Activated T-helper 9 cell treated with anti-CD3 and anti-CD28 coated beads, Interleukin-2, amount 50 U/mL, for 16 hours (primary cell): ENCODE measurements around the gene CDK11A.
"Not testable (repeated sequence)": the region's sequence is repeated elsewhere in the genome, so short reads cannot be mapped to it uniquely, and the experiment has no call there.

Experiments
- DNase-seq: peaks from one replicate; pipeline ENCODE4 v3.0.0-alpha.2; 2020; ENCODE audit warnings: low read depth

CDK11A gene

DNA sequence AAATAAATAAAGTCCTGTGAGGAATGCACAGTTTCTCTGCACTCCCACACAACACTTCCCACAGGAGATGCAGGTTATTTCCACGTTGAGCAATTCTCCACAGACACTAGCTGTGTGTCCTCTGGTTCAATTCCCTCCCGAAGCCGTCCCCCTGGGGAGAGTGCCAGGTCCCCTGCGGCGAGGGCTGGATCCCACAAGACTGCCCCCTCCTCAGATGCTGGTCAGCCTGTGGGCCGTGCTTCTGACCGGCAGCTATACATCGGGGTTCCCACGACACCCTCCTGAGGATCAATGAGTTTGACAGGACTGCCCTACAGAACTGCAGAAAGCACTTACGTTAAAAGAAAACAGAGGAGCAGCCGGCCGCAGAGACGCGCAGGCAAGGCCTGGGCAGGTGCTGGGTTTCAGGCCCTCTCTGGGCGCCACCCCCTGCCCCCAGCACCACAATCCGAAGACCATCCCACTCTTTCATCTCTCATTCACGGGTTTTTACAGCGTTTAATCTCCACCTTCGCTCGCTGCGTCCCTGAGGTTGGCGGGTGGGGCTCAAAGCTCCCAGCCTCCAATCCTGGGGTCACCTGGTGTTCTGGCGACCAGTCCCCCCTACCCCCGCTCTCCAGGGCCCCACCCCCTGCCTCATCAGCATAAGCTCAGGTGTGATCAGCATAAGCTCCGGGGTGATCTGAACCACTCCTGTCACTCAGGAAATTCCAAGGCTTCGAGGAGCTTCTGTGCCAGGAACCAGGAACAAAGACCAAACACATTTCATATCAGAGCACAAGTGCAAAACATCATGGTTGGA lies 40.9 kb downstream of the CDK11A start:
- DNase-seq, result no peak

DNA sequence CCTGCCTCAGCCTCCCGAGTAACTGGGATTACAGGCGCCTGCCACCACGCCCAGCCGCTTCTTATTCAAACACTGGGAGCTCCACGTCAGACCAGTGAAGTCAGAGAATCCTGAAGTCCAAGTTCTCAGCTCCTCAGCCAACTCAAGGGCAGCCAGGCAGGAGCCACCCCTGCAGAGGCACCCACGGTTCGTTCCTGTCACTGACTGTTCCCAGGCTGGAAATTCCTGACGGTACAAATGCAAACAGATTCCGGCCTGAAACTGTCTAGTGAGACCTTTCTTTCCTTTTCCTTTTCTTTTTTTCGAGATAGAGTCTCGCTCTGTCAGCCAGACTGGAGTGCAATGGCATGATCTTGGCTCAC lies 43.3 kb downstream of the CDK11A start:
- no peak for DNase-seq

DNA sequence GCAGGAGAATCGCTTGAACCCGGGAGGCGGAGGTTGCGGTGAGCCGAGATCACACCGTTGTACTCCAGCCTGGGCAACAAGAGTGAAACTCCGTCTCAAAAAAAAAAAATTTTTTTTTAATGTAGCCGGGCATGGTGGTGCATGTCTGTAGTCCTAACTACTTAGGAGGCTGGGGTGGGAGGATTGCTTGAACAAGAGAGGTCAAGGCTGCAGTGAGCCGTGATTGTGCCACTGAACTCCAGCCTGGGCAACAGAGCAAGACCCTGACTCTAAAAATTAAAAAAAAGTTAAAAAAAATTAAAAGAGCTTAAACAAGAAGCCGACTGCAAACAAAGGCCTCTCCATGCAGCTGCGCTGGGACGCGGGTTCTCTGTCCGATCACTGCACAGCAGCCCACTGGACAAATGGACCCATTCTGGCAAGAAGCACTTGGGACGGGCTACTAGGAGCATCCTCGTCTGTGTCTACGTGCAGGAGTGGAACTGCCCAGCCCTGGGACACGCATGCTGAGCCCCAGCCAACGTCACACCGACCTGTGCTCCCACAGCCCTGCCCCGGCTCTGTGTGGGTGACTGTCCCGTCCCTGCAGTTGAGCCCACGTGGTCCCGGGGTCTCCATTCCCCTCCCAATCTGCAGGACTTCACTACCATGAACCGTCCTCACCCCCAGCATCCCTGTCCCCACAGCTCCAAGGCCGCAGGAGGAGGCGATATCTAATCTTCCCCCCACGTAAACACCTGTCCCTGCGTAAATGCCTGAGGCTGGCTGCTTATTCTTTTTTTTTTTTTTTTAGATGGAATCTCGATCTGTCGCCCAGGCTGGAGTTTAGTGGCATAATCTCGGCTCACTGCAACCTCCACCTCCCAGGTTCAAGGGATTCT lies 43.9 kb downstream of the CDK11A start:
- DNase-seq, result no peak

DNA sequence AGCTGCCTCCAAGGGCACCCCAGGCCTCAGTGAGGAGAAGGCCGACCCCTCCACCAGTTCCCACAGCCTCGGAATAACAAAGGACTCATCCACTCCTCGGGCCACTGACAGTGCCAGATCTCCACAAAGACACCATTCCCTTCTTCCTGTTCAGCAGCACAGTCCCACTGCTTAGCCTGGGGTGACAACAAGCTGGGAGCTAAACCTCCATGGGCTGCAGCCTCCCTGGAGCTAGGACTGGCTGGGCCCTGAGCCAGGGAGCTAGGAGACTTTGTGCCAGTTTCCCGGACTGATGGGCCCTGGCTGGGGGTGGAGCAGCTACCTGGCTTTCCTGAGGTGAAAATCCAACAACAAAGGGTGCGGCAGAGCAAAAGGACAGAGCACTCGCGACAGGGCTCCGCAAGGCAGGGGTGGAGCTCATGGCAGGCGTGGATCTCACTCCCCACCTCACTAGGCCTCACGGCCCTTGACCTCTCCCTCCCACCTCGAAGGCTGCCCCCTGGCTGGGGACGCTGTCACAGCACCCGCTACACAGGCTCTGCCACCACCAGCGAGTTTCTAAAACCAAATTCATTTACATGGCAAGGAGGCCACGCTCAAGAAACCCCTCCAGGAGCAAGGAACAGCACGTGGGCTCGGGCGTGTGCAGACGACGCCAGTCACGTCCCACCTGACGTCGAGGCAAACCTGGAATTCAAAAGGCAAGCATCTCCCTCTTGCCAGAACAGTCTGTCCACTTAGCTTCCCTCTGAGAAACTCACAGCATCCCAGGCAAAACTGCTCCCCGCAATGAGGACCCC lies 45.4 kb downstream of the CDK11A start:
- DNase-seq, result no peak

DNA sequence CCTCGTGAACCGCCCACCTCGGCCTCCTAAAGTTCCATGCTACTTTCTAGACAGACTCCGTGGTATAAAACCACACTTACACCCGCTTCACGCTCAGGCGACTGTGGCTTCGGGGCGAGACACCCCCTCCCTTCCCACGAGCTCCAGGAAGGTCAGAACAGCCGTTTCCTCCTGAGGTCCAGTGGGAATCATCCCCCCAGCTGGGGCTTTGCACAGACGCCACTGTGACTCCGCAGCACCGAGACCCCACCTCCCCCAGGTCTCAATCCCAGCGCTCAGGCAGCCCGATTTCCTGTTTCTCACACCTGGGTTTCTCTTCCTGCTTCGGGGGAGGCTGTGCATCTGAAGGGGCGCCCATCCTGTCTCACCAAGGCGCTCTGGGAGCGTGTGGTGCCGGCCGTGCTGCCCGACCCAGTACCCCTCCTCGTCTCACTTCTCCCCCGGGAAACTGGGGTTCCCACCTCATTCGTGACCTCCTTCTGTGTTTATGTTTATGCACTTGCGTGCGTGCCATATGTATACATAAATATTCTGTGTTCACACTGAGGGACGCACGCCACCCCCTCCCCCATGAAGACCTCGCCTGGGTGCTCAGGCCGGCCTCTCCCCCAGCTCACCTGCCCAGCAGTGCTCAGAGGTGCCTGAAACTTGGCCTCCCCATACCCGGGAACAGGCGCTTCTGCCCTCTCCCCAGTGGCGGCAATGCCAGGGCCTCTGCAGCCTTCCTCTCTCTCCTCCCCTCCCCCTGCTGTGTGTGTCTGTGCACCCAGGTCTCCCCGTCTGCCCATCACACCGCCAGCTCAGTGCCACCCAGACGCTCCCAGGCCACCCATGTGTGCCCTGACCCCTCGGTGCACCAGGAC lies 46.2 kb downstream of the CDK11A start:
- peak; percentile 13 for DNase-seq

DNA sequence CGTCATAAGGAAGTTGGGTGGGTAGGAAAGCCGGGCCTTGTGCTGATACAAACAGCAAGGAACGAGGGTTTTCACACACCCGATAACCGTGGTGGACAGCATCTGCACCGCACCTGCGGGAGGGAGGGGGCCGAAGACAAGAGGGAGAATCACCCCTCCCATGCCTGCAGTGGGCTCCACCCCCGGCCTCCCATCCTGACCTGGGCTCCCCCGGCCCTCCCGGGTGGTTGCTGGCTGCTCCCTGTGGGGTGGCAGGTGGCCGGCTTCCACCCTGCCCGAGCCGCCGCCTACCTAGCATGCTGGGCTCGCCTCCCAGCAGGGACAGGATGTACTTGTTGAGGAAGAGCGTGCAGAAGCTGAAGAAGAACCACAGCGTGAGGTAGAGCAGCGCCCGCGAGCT lies 48.1 kb downstream of the CDK11A start:
- DNase-seq, result not testable (repeated sequence)

DNA sequence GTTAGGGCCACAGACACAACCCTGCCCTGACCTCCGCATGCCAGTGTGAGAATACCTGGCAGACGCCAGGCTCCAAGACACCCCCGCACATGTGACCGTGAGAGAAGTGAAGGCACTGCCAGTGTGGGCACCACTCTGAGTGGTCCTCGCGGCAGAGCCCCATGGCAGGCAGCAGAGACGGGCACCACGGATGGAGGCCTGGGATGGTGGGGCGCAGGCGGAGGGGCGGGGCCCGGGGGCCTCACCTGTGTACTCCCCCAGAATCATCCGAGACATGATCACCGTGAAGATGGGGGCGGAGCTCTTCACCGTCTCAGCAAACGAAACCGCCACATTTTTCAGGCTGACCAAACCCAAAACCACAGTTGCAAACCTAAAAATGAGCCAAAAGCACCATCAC lies 48.9 kb downstream of the CDK11A start:
- DNase-seq, result not testable (repeated sequence)

DNA sequence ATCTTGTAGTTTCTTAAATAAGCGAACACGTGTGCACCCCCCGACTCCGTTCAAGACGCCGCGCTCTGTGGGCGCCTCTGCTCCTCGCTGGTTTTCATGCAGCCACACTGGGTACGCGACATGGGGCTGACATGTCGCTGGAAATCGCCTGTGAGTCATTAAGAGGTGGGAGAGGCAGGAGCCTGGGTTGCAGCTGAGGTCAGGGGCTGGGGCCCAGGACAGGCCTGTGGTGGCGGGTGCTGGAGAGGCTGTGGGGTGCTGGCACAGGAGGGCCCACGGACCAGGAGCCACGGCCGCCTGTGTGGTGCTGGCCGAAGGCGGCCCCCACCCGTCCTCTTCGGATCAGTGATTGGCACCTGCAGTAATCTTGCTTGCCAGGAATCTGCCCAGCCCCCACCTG lies 49.4 kb downstream of the CDK11A start:
- not testable (repeated sequence) for DNase-seq

DNA sequence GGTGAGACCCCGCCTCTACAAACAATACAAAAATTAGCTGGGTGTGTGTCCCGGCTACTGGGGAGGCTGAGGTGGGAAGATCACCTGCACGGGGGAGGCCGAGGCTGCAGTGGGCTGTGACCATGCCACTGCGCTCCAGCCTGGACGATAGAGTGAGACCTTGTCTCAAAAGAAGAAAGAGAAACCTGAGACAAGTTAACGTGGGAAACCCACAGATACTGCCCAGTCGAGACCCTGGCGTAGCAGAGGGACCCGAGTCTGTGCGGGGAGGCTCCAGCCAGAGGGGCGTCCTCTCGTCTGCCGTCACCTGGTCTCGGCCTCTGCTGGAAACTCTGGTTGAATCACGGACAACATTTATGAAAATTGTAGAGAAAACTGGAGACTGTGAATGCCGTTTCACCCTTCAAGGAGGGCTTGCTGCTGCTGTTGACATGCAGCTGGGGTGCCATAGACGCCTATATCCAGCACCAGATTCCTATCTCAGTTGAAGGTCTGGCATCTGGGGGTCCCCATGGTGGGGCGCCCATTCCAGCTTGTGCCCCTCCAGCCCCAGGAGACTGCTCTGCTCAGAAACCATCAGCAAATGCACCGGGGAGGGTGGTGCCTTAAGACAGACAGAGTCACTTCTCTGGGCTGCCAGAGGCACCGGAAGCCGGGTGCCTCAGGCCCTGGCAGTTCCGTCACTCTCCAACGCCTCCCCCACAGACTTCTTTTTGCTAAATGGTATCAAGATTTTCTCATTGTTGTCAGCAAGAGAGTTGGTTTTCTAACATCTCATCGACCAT lies 51.8 kb downstream of the CDK11A start:
- DNase-seq, result no peak

DNA sequence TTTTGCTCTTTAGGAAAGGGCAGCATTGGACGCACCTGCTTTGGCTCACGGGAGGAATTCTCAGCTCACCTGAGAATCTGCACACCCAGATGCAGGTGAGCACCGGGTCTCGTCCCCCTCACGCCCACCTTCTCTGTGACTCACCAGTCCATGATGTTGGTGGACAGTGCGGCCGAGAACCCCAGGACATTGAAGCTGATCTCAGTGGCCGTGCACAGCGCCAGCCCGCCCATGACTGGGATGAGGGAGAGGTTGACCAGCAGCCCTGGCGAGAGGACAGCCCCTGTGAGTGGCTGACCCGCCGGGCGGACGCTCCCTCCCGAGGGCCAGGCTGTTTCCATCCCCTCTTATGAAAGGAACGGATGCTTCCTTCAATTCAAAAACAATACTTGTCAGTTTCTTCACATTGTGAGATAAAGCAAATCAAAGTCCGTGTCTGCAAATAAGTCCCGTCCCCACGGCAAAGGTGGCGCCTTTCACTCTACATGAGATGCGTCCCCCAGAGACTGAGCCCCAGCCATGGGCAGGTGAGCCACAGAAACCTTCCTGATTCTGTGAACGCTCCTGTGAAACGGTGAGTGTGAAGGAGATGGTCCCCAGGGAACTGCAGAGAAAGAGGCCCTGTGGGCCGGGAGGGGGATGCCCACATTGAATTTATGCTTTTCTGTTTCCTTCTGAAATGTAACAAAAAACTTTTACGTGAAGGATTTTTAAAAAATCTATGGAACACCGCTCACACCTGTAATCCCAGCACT lies 52.6 kb downstream of the CDK11A start:
- DNase-seq, result no peak

DNA sequence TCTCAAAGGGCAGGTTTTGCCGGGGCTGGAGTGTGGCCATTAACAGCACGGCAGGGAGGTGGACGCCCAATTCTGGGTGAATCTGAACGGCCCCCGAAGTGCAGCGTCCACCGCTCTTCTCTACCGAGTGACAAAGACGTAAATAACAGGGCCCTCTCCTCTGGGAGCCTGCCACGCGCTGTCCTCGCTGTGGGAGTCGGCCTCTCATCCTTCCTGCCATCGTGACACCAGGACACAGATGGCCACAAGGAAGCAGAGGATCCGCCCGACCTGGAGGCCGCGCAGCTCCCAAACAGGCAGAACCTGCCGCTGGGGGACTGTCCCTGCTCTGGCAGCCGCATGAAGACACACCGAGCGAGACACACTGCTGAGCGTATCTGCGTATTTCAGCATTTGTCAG lies 53.3 kb downstream of the CDK11A start:
- no peak for DNase-seq

DNA sequence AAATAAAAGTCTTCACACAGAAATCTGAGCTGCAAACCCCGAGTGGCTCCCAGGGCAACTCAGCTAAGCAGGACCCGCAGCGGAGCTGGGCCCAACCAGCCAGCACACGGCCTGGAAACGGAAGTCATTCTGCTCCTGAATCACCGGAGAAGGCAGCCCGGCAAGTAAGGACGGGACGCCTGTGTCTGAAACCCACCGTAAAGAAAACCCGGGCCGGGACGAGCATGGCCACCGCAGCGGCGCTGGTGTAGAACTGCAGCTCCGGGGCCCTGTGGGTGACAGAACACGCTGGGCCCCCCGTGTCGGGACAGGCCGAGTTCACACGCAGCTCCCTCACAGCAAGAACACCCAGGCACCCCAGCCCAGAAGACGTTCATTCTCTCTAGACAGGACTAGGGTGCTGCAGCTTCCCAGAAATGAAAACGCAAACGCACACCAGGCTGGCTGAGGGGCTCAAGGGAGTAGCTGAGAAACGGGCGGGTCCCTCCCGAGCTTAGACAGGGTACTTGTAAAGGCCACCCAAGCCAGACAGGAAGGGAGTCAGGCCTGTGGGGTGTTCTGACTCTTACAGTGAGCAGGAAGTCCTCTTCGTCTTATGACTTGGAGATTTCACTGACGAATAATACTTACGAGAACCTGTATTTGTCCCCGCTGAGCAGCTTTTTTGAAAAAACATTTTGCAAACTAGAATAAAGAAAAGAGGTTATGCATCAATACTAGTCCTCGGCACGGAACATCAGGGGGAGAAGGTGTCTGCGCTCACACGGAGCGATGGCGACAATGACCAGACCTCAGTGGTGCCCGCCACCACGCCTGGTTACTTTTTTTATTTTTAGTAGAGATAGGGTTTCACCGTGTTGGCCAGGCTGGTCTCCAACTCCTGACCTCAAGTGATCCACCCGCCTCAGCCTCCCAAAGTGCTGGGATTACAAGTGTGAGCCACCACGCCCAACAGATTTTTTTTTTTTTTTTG lies 54.4 kb downstream of the CDK11A start:
- DNase-seq, result no peak

DNA sequence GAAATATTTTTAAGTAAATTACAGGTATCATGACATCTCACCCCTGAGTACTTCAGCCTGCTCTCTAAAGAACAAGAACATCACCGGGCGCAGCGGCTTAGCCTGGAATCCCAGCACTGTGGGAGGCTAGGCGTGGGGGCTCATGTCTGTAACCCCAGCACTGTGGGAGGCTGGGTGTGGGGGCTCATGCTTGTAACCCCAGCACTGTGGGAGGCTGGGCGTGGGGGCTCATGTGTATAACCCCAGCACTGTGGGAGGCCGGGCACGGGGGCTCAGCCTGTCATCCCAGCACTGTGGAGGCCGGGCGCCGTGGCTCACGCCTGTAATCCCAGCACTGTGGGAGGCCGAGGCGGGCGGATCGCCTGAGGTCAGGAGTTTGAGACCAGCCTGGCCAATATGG lies 57.6 kb downstream of the CDK11A start:
- DNase-seq, result no peak

DNA sequence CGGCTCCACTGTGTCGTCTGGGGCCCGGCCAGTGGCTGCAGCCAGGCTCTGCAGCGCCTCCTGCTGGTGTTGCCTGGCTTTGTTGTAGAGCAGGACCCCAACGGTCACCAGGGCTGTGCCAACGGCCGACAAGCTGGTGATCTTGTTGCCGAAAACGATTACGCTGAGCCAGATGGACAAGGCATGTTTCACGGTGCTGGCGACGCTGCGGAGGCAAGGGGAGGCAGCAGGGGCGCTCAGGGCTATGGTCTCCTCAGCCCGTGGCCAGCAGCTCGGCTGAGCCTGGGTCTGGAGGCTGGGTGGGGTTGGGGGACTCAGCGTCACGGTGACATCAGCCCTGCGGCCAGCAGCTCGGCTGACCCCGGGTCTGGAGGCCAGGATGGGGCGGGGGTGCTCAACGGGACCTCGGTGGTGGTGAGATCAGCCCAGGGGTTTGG lies 58.3 kb downstream of the CDK11A start:
- no peak for DNase-seq

DNA sequence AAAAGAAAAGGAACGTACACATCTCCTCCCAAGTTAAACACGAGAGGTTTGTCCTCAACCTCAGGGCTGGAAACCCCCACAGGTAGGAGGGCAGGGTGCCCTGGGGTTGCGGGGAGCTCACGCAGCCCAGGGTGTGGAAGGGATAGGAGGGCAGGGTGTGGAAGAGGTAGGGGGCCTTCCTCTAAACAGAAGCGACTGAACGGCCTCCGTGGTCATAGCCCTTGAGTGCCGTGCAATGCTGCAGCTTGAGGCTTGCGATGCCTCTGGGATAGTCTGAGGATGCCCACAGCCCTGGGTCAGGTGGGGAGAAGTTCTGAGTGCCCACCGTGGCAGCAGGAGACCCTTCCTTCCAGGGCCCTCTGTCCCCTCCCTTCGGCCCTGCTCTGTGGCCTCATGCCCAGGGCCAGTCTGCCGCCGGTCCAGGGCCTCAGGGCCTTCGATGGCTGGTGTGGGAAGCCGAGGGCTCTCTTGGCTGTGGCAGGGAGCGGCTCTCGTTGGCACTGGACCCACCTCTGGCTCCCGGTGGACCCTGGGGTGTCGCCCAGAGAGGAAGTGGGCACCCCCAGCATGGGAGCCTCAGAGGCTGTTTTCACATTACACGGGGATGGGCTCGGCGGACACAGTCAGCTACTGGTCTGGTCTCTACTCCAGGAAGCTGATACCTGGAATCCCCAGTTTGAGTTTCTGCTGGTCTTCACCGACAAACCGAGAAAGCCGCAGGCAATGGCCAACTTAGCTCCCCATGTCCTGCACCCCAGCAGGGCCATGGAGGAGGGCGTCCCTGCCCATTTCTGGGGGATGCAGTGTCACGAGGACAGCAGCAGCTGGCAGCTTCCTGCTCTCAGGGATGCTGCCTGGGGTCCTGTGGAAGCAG lies 59.0 kb downstream of the CDK11A start:
- no peak for DNase-seq

DNA sequence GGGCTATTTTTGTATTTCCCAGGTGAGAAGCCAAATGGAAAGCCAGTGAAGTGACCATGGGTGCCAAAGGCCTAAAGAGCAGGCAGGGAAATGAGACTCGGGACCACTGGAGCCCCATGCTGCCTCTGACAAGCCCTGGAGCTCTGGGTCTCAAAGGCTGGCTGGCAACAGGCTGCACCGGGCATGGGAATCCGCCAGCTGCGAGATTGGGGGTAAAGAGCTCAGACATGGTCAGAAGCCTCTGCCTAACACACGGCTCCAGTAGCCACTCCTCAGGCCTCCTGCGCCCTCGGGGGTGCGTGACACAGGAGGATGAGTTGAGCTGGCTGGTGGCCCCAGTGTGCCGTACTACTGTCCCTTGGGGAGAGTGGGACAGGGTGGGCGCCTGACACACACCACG lies 59.8 kb downstream of the CDK11A start:
- DNase-seq, result not testable (repeated sequence)

DNA sequence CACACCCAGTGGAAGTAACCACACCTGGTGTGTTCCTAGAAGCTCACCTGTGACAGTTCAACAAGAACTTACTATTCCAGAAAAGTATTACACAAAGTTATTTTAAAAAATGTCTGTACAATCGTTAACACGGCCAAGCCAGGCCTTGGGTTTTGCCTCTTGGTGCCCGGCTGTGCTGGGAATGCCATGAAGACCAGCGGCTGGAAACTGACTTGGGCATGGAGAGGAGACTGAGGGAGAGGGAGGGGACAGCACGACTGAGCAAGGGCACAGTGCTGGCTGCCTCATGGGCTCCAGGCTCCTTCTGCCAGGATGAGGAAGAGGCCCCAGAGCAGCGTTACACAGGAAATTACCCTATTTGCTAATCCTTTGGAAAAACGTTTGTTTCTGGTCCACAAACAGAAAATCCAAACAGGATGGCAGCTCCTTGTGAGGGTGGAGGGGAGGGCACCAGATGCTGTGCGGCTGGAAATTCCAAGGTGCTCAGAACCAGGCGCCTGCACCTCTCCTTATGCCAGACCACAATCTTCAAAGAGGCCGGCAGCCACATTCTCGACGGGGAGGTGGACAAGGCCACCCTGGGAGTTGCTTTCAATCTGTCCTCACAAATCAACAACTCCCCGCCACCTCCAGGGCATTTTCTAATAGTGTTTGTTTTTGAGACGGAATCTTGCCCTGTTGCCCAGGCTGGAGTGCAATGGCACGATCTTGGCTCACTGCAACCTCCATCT lies 61.2 kb downstream of the CDK11A start:
- not testable (repeated sequence) for DNase-seq
